Trophoblast cell (in vitro differentiated cells and primary cell): ENCODE data around the gene PPM1F.
A peak's percentile ranks its signal among the peaks of the same experiment; 100 is the strongest.

ENCODE experiments used
- DNase-seq, 2 donors: peaks; one replicate each; pipeline ENCODE4 v3.0.0-alpha.2; 2016
- H2AFZ ChIP-seq: 2 replicates; pipeline ENCODE4 v1.6.1; 2013; ENCODE audit warnings: low read length, moderate library complexity, mild to moderate bottlenecking; ENCODE audit not compliant: insufficient read depth, poor library complexity
- H2AK5ac ChIP-seq: 2 replicates; pipeline ENCODE4 v1.6.1; 2013; ENCODE audit warnings: mild to moderate bottlenecking, low read length
- H2BK120ac ChIP-seq: 2 replicates; pipeline ENCODE4 v1.6.1; 2013; ENCODE audit warnings: low read length, mild to moderate bottlenecking, moderate library complexity; ENCODE audit not compliant: insufficient read depth, poor library complexity
- H2BK12ac ChIP-seq: 2 replicates; pipeline ENCODE4 v1.6.1; 2013; ENCODE audit warnings: mild to moderate bottlenecking, low read length, moderate library complexity
- H2BK5ac ChIP-seq: 2 replicates; pipeline ENCODE4 v1.6.1; 2013; ENCODE audit warnings: low read length, low read depth, moderate library complexity, mild to moderate bottlenecking; ENCODE audit not compliant: poor library complexity
- H3K14ac ChIP-seq: 2 replicates; pipeline ENCODE4 v1.6.1; 2013; ENCODE audit warnings: mild to moderate bottlenecking, low read length
- H3K18ac ChIP-seq: 2 replicates; pipeline ENCODE4 v1.6.1; 2013; ENCODE audit warnings: mild to moderate bottlenecking, low read length
- H3K23ac ChIP-seq: 2 replicates; pipeline ENCODE4 v1.6.1; 2013; ENCODE audit warnings: low read length
- H3K27ac ChIP-seq: 2 replicates; pipeline ENCODE4 v1.5.1; 2013; ENCODE audit warnings: low read depth, mild to moderate bottlenecking, inconsistent platforms, low read length, moderate library complexity
- H3K27me3 ChIP-seq: 2 replicates; pipeline ENCODE4 v1.6.1; 2013; ENCODE audit warnings: inconsistent platforms, mild to moderate bottlenecking, low read length, moderate library complexity; ENCODE audit not compliant: insufficient read depth
- H3K36me3 ChIP-seq, 2 experiments: 1 replicate in 1 of 2; 2 replicates in 1 of 2; pipeline ENCODE4 v1.6.1; 2013; ENCODE audit warnings: low read length in 2 of 2, mild to moderate bottlenecking in 2 of 2, moderate library complexity in 1 of 2; ENCODE audit not compliant: insufficient read depth in 2 of 2, control insufficient read depth in 1 of 2
- H3K4ac ChIP-seq: 2 replicates; pipeline ENCODE4 v1.6.1; 2013; ENCODE audit warnings: low read depth, mild to moderate bottlenecking, low read length, moderate library complexity
- H3K4me1 ChIP-seq, 2 experiments: 1 replicate in 1 of 2; 2 replicates in 1 of 2; pipeline ENCODE4 v1.6.1; 2013; ENCODE audit warnings: low read length in 2 of 2, mild to moderate bottlenecking in 2 of 2, moderate library complexity in 1 of 2; ENCODE audit not compliant: insufficient read depth in 2 of 2, control insufficient read depth in 1 of 2
- H3K4me2 ChIP-seq: 2 replicates; pipeline ENCODE4 v1.6.1; 2013; ENCODE audit warnings: inconsistent platforms, mild to moderate bottlenecking, low read length, moderate library complexity
- H3K4me3 ChIP-seq: 2 replicates; pipeline ENCODE4 v1.5.1; 2013; ENCODE audit warnings: mild to moderate bottlenecking, low read depth, low read length, inconsistent platforms
- H3K79me1 ChIP-seq: one replicate; pipeline ENCODE4 v1.6.1; 2013; ENCODE audit warnings: low read length
- H3K79me2 ChIP-seq: 2 replicates; pipeline ENCODE4 v1.6.1; 2013; ENCODE audit warnings: low read length, mild to moderate bottlenecking; ENCODE audit not compliant: control insufficient read depth, insufficient read depth, poor library complexity
- H3K9ac ChIP-seq: 2 replicates; pipeline ENCODE4 v1.6.1; 2013; ENCODE audit warnings: mild to moderate bottlenecking, low read length
- H3K9me3 ChIP-seq: 2 replicates; pipeline ENCODE4 v1.6.1; 2013; ENCODE audit warnings: low read depth, mild to moderate bottlenecking, control low read depth, inconsistent platforms, low read length; ENCODE audit not compliant: insufficient read depth
- H4K12ac ChIP-seq: 2 replicates; pipeline ENCODE4 v1.6.1; 2013; ENCODE audit warnings: low read depth, mild to moderate bottlenecking, low read length, moderate library complexity
- H4K8ac ChIP-seq: 2 replicates; pipeline ENCODE4 v1.6.1; 2013; ENCODE audit warnings: low read depth, mild to moderate bottlenecking, low read length, moderate library complexity
- H4K91ac ChIP-seq: one replicate; pipeline ENCODE4 v1.6.1; 2013; ENCODE audit warnings: low read depth, mild to moderate bottlenecking, low read length, moderate library complexity
- WGBS: extraction: QIAGEN DNeasy Blood & Tissue Kit; methylation state at CpG from one replicate; pipeline ENCODE4 v1.1.7; 2013; ENCODE audit warnings: missing lambda C conversion rate; ENCODE audit not compliant: insufficient read length, insufficient coverage; ENCODE audit errors: extremely low coverage; 5-methylcytosine and 5-hydroxymethylcytosine counted together

Gene PPM1F

GRCh38 chr22:21921729-21922128 is 30.9 kb downstream of the PPM1F start:
- H3K4me3 ChIP-seq = no peak overlapping the region
- no peak overlapping the region for H3K18ac ChIP-seq
- no peak overlapping the region for H3K9ac ChIP-seq
- no peaks in the 10 kb centered on the region for H3K79me1 ChIP-seq
- H3K4me2 ChIP-seq = no peak overlapping the region
- no peak overlapping the region for H2AFZ ChIP-seq
- H2BK120ac ChIP-seq = no peak overlapping the region
- no peak overlapping the region for H3K23ac ChIP-seq
- WGBS = no CpG with 5 or more reads among the region's 8 CpGs
- no peak overlapping the region for H3K14ac ChIP-seq
- peaks cover 0 to 4% of the 10 kb centered on the region in 2 experiments for H3K4me1 ChIP-seq
- H3K27ac ChIP-seq = no peak overlapping the region
- no peak overlapping the region for H2BK12ac ChIP-seq
- H3K36me3 ChIP-seq = peaks cover 11 to 15% of the 10 kb centered on the region in 2 experiments
- no peaks in the 10 kb centered on the region for H3K79me2 ChIP-seq
- H3K4ac ChIP-seq = no peak overlapping the region
- no peak overlapping the region for H4K91ac ChIP-seq
- no peak for DNase-seq
- H2AK5ac ChIP-seq = no peak overlapping the region
- no peak overlapping the region for H4K12ac ChIP-seq
- no peaks in the 10 kb centered on the region for H3K9me3 ChIP-seq
- no peak overlapping the region for H4K8ac ChIP-seq
- no peaks in the 10 kb centered on the region for H3K27me3 ChIP-seq
- H2BK5ac ChIP-seq = no peak overlapping the region

- no peak overlapping the region for H3K18ac ChIP-seq
- H4K91ac ChIP-seq = no peak overlapping the region
- peaks cover 0 to 4% of the 10 kb centered on the region in 2 experiments for H3K4me1 ChIP-seq
- H3K4me2 ChIP-seq = no peak overlapping the region
- no peak overlapping the region for H2BK12ac ChIP-seq
- H2BK120ac ChIP-seq = no peak overlapping the region
- no peak overlapping the region for H2AK5ac ChIP-seq
- no peak overlapping the region for H2AFZ ChIP-seq
- H3K4me3 ChIP-seq = no peak overlapping the region
- H3K4ac ChIP-seq = no peak overlapping the region
- H4K12ac ChIP-seq = no peak overlapping the region
- H3K23ac ChIP-seq = no peak overlapping the region
- no peaks in the 10 kb centered on the region for H3K27me3 ChIP-seq
- peaks cover 10 to 11% of the 10 kb centered on the region in 2 experiments for H3K36me3 ChIP-seq
- no peak overlapping the region for H4K8ac ChIP-seq
- H2BK5ac ChIP-seq = no peak overlapping the region
- no peak overlapping the region for H3K27ac ChIP-seq
- H3K9me3 ChIP-seq = no peaks in the 10 kb centered on the region
- no peaks in the 10 kb centered on the region for H3K79me1 ChIP-seq
- H3K9ac ChIP-seq = no peak overlapping the region
- no CpG with 5 or more reads among the region's 13 CpGs for WGBS
- no peaks in the 10 kb centered on the region for H3K79me2 ChIP-seq
- no peak for DNase-seq
- no peak overlapping the region for H3K14ac ChIP-seq
Measured at GRCh38 chr22:21921184-21921721, 31.4 kb downstream of the PPM1F start.

GRCh38 chr22:21920341-21921183 is 32.1 kb downstream of the PPM1F start:
- Histone ChIP-seq H2AFZ (no peak overlapping the region), H3K14ac (no peak overlapping the region), H4K8ac (no peak overlapping the region), H3K9me3 (no peaks in the 10 kb centered on the region), H3K4me2 (no peak overlapping the region), H3K27me3 (no peaks in the 10 kb centered on the region), H3K4me3 (no peak overlapping the region), H3K9ac (no peak overlapping the region), H2AK5ac (no peak overlapping the region), H3K4ac (no peak overlapping the region), H3K79me2 (no peaks in the 10 kb centered on the region), H3K27ac (no peak overlapping the region), H2BK120ac (no peak overlapping the region), H2BK12ac (no peak overlapping the region), H4K91ac (no peak overlapping the region), H3K79me1 (no peaks in the 10 kb centered on the region), H3K4me1 (peaks cover 0 to 4% of the 10 kb centered on the region in 2 experiments), H4K12ac (no peak overlapping the region), H3K18ac (no peak overlapping the region), H2BK5ac (no peak overlapping the region), H3K23ac (no peak overlapping the region), H3K36me3 (peaks cover 10 to 11% of the 10 kb centered on the region in 2 experiments)
- no CpG with 5 or more reads among the region's 16 CpGs for WGBS
- peak; percentile 3 to 34 for DNase-seq

- Histone ChIP-seq H3K79me2 (no peaks in the 10 kb centered on the region), H4K12ac (no peak overlapping the region), H3K27ac (no peak overlapping the region), H2BK120ac (no peak overlapping the region), H3K4me1 (peaks cover 0 to 4% of the 10 kb centered on the region in 2 experiments), H3K27me3 (no peaks in the 10 kb centered on the region), H3K9me3 (no peaks in the 10 kb centered on the region), H3K79me1 (no peaks in the 10 kb centered on the region), H2BK12ac (no peak overlapping the region), H3K4me3 (no peak overlapping the region), H3K14ac (no peak overlapping the region), H3K23ac (no peak overlapping the region), H2AK5ac (no peak overlapping the region), H3K4me2 (no peak overlapping the region), H4K8ac (no peak overlapping the region), H2BK5ac (no peak overlapping the region), H3K18ac (no peak overlapping the region), H4K91ac (no peak overlapping the region), H3K9ac (no peak overlapping the region), H3K36me3 (peaks cover 10 to 11% of the 10 kb centered on the region in 2 experiments), H2AFZ (no peak overlapping the region), H3K4ac (no peak overlapping the region)
- WGBS = no CpG with 5 or more reads among the region's 20 CpGs
- DNase-seq = no peak
Measured at GRCh38 chr22:21919526-21920307, 32.9 kb downstream of the PPM1F start.
